Measurements from ENCODE around the gene CNKSR3. TPM values are rescaled to one million over a fixed set of nuclear protein-coding genes. Genes with fewer than 3 reads are reported as not detected.

The CNKSR3 gene
- total and polyA plus RNA-seq, 2 of the 8 experiments (the other 6 are each of a cell fraction or from before 2014, with no cell fraction given) = 1.2 to 6.2 TPM

GRCh38 chr6:154504865-154505449 is 5.5 kb downstream of the CNKSR3 start:
- ChIA-PET POLR2A (ENCODE audit: partially characterized antibody) (interaction anchor here (0.6 to 1.1 kb wide), 2 partner anchors 32 to 649 kb away, joined by 3 read pairs; no protein-coding TSS in a partner anchor), CTCF (ENCODE audit: partially characterized antibody) (interaction anchor here (0.5 to 0.8 kb wide), 2 partner anchors 226 to 347 kb away, joined by 3 read pairs; no protein-coding TSS in a partner anchor)
- DNase-seq (ENCODE audit: low read depth in 1 of 2, low spot score in 2 of 2) (no peak), FAIRE-seq (no peak)
- Histone ChIP-seq H3K4me3 (ENCODE audit: extremely low read depth in 1 of 4, insufficient read depth in 2 of 4, low read depth in 3 of 4, low read length in 4 of 4) (no peak overlapping the region), H2BK20ac (ENCODE audit: low read length) (no peak overlapping the region), H4K20me1 (replicated peaks in 1 of 2; ENCODE audit: control insufficient read depth in 1 of 2, insufficient read depth in 2 of 2, low read length in 2 of 2) (peaks cover 4 to 26% of the 10 kb centered on the region in 2 experiments), H3K27me3 (replicated peaks in 1 of 4; ENCODE audit: control insufficient read depth in 3 of 4, extremely low read depth in 1 of 4, insufficient read depth in 3 of 4, low read length in 3 of 4) (peaks cover 21 to 57% (median 46%) of the 10 kb centered on the region in 4 experiments), H3K79me1 (ENCODE audit: low read depth, low read length) (0 out of 2 replicates have a peak, but pooled peaks cover 2% of the 10 kb centered on the region), H3K4me2 (ENCODE audit: insufficient read depth in 1 of 2, low read depth in 2 of 2, low read length in 2 of 2) (no peak overlapping the region), H3K23me2 (ENCODE audit: low read depth, low read length) (peaks cover 8% of the 10 kb centered on the region), H2AFZ (ENCODE audit: low read length) (no peak overlapping the region), H3K79me2 (ENCODE audit: control insufficient read depth in 1 of 2, insufficient read depth in 2 of 2, low read length in 2 of 2) (peaks cover 0 to 14% of the 10 kb centered on the region in 2 experiments; a peak in 3 of 4 replicates), H3K9me3 (ENCODE audit: insufficient read depth in 2 of 2, low read depth in 1 of 2, low read length in 1 of 2) (no peaks in the 10 kb centered on the region; a peak in 1 of 4 replicates), H2AK5ac (ENCODE audit: low read depth, low read length) (no peak overlapping the region), H3K4ac (replicated peaks; ENCODE audit: insufficient read length, low read depth, low read length) (no peak overlapping the region), H3K14ac (ENCODE audit: insufficient read length) (no peak overlapping the region), H3K18ac (ENCODE audit: extremely low read depth, low read length) (no peak overlapping the region), H3K36me3 (ENCODE audit: control insufficient read depth in 2 of 4, insufficient read depth in 4 of 4, low read length in 3 of 4) (peaks cover 0 to 4% (median 1%) of the 10 kb centered on the region in 4 experiments; a peak in 2 of 8 replicates), H2BK12ac (ENCODE audit: low read depth, low read length) (no peak overlapping the region), H3K56ac (replicated peaks; ENCODE audit: insufficient read length, low read depth, low read length) (no peak overlapping the region), H2BK120ac (replicated peaks; ENCODE audit: low read depth, low read length) (no peak overlapping the region), H4K91ac (replicated peaks; ENCODE audit: insufficient read length, low read length) (no peak overlapping the region), H4K5ac (ENCODE audit: insufficient read length, low read depth, low read length) (no peak overlapping the region), H2BK15ac (ENCODE audit: low read length) (no peak overlapping the region), H2BK5ac (ENCODE audit: low read depth, low read length) (no peak overlapping the region), H3K4me1 (replicated peaks in 1 of 4; ENCODE audit: control insufficient read depth in 3 of 4, insufficient read depth in 4 of 4, low read length in 3 of 4) (peaks cover 1 to 11% (median 7%) of the 10 kb centered on the region in 4 experiments; a peak in 6 of 7 replicates), H3K9ac (replicated peaks in 1 of 4; ENCODE audit: extremely low read depth in 1 of 4, low read depth in 3 of 4, low read length in 3 of 4) (no peak overlapping the region), H4K8ac (ENCODE audit: extremely low read depth, insufficient read depth, low read length) (no peak overlapping the region), H3K23ac (ENCODE audit: insufficient read length) (no peak overlapping the region), H3K27ac (ENCODE audit: low read depth, low read length) (no peak overlapping the region)
- WGBS, 2 experiments (ENCODE audit: extremely low coverage in 1 of 2, insufficient coverage in 1 of 2, insufficient read length in 1 of 2, insufficient replicate concordance in 2 of 2, low coverage in 1 of 2, low lambda C conversion rate in 2 of 2, missing lambda C conversion rate in 1 of 2) = 89% methylated on average over 5 of the region's 5 CpGs; no CpG with 5 or more reads in 1 of the 2 experiments
- TF ChIP-seq USF2 (IDR thresholded peaks at IDR 0.05; ENCODE audit: low read length) (no peak), TCF12 (IDR thresholded peaks at IDR 0.05; ENCODE audit: low read depth, low read length) (no peak), NRF1 (IDR thresholded peaks at IDR 0.05; ENCODE audit: low read depth, low read length) (no peak), ATF3 (IDR thresholded peaks at IDR 0.05; ENCODE audit: insufficient read depth, low read depth, low read length) (no peak), SUZ12 (IDR thresholded peaks at IDR 0.05; ENCODE audit: low read length) (no peak), POLR2AphosphoS5 (IDR thresholded peaks at IDR 0.05; ENCODE audit: low read depth, low read length) (no peak), JUN (IDR thresholded peaks at IDR 0.05; ENCODE audit: low read depth, low read length) (no peak), EP300 (IDR thresholded peaks at IDR 0.05; ENCODE audit: borderline replicate concordance in 1 of 2, low read depth in 2 of 2, low read length in 2 of 2) (no peak), SP1 (IDR thresholded peaks at IDR 0.05; ENCODE audit: low read depth, low read length) (no peak), MAFK (IDR thresholded peaks at IDR 0.05; ENCODE audit: low read depth, low read length) (no peak)
